ENCODE measurements around the gene TCFL5. TPM values are rescaled to one million over a fixed set of nuclear protein-coding genes. Genes with fewer than 3 reads are reported as not detected.

TCFL5 gene
- total RNA-seq, 6 donors from 2014 or later: 2.1 to 9.6 (median 7.1) TPM

GRCh38 chr20:62834967-62835730, 26.5 kb downstream of the TCFL5 start:
- DNase-seq (no peak), ATAC-seq (ENCODE audit: low FRiP score in 2 of 2) (no peak)
- no peaks in the 10 kb centered on the region for H3K27me3 ChIP-seq
- no peak overlapping the region for H3K4me3 ChIP-seq
- TF ChIP-seq CTCF (IDR thresholded peaks at IDR 0.05): no peak
- peaks cover 12 to 33% (median 20%) of the 10 kb centered on the region in 4 donors for H3K4me1 ChIP-seq
- H3K9me3 ChIP-seq: no peaks in the 10 kb centered on the region
- no peaks in the 10 kb centered on the region for H3K36me3 ChIP-seq
- WGBS, 2 donors: 88 to 91% methylated on average over 24 of the region's 24 CpGs
- no peak overlapping the region for H3K27ac ChIP-seq

- Histone ChIP-seq H3K27ac (peak overlapping the region in 3 of 4 donors; percentile 56 to 77 (median 72)), H3K36me3 (no peaks in the 10 kb centered on the region), H3K4me1 (peaks cover 12 to 30% (median 20%) of the 10 kb centered on the region in 4 donors), H3K9me3 (no peaks in the 10 kb centered on the region), H3K4me3 (peak overlapping the region in 2 of 4 donors; percentile 22 to 23), H3K27me3 (no peaks in the 10 kb centered on the region)
- TF ChIP-seq POLR2A (IDR thresholded peaks at IDR 0.05): no peak
- TF ChIP-seq EP300 (IDR thresholded peaks at IDR 0.05): no peak
- TF ChIP-seq CTCF (IDR thresholded peaks at IDR 0.05): no peak
- TF ChIP-seq POLR2AphosphoS5 (IDR thresholded peaks at IDR 0.05): no peak
- WGBS, 2 donors: 17 to 67% methylated on average over 12 to 14 of the region's 14 CpGs
- ATAC-seq (ENCODE audit: low FRiP score in 2 of 2) (peak in 1 of 2 donors; percentile 13), DNase-seq (peak; percentile 53 to 59)
These were observed 28.7 kb downstream of the TCFL5 start for GRCh38 chr20:62832951-62833391.

GRCh38 chr20:62832212-62832922, 29.3 kb downstream of the TCFL5 start:
- peak overlapping the region in 2 of 4 donors; percentile 22 to 23 for H3K4me3 ChIP-seq
- H3K9me3 ChIP-seq: no peaks in the 10 kb centered on the region
- TF ChIP-seq POLR2AphosphoS5 (IDR thresholded peaks at IDR 0.05) (no peak), EP300 (IDR thresholded peaks at IDR 0.05) (no peak), POLR2A (IDR thresholded peaks at IDR 0.05) (no peak), CTCF (IDR thresholded peaks at IDR 0.05) (no peak)
- H3K4me1 ChIP-seq: peaks cover 12 to 26% (median 20%) of the 10 kb centered on the region in 4 donors
- H3K27ac ChIP-seq: peak overlapping the region in 3 of 4 donors; percentile 56 to 77 (median 72)
- 19 to 59% methylated on average over 8 to 22 of the region's 22 CpGs for WGBS, 2 donors
- no peaks in the 10 kb centered on the region for H3K36me3 ChIP-seq
- H3K27me3 ChIP-seq: no peaks in the 10 kb centered on the region
- DNase-seq (peak; percentile 73 to 85), ATAC-seq (ENCODE audit: low FRiP score in 2 of 2) (peak in 1 of 2 donors; percentile 65)

GRCh38 chr20:62831854-62832211, 29.8 kb downstream of the TCFL5 start:
- peaks cover 12 to 26% (median 20%) of the 10 kb centered on the region in 4 donors for H3K4me1 ChIP-seq
- H3K27me3 ChIP-seq: no peaks in the 10 kb centered on the region
- H3K9me3 ChIP-seq: no peaks in the 10 kb centered on the region
- 83 to 94% methylated on average over 10 of the region's 10 CpGs for WGBS, 2 donors
- no peak for ATAC-seq (ENCODE audit: low FRiP score in 2 of 2)
- peak overlapping the region in 1 of 4 donors; percentile 22 for H3K4me3 ChIP-seq
- H3K36me3 ChIP-seq: no peaks in the 10 kb centered on the region
- no peak for DNase-seq
- no peak for TF ChIP-seq POLR2AphosphoS5 (IDR thresholded peaks at IDR 0.05)
- no peak for TF ChIP-seq POLR2A (IDR thresholded peaks at IDR 0.05)
- no peak for TF ChIP-seq EP300 (IDR thresholded peaks at IDR 0.05)
- no peak for TF ChIP-seq CTCF (IDR thresholded peaks at IDR 0.05)
- peak overlapping the region in 2 of 4 donors; percentile 72 to 77 for H3K27ac ChIP-seq
